GM21576 (cell line): ENCODE results near the gene PIK3AP1.
A peak's percentile ranks its signal among the peaks of the same experiment; 100 is the strongest.
"Not testable (repeated sequence)": the region's sequence is repeated elsewhere in the genome, so short reads cannot be mapped to it uniquely, and the experiment has no call there.

Experiments used
- ATAC-seq: cut with Tn5 transposase; IDR thresholded peaks from one replicate; pipeline ENCODE4 v1.9.1; 2021; ENCODE audit warnings: mild to moderate bottlenecking, moderate library complexity; ENCODE audit not compliant: unreplicated experiment

Gene PIK3AP1

GRCh38 chr10:96724621-96725020 is 4.3 kb upstream of the PIK3AP1 start:
- no peak for ATAC-seq

DNA sequence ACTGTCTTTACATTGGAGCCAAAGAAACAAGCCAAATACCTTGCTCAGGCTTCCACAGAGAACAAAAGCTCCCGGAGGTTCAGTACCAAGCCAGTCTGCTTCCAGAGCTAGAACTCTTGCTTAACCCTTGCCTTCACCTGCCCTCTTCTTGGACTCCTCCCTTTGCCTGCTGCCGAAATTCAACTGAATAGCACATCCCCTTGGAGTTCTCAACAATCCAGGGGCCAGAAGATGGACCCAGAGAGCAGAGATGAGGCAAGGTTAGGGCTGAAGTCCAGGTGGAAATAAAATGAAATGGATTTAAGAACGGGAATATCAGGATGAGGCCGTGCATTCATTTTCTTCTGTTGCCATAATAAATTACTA is 876 bp upstream of the PIK3AP1 start:
- no peak for ATAC-seq

GRCh38 chr10:96719850-96720421 is 378 bp downstream of the PIK3AP1 start:
- peak; percentile 44 for ATAC-seq

- ATAC-seq = no peak
Measured at GRCh38 chr10:96719200-96719599, 1.1 kb downstream of the PIK3AP1 start.

DNA sequence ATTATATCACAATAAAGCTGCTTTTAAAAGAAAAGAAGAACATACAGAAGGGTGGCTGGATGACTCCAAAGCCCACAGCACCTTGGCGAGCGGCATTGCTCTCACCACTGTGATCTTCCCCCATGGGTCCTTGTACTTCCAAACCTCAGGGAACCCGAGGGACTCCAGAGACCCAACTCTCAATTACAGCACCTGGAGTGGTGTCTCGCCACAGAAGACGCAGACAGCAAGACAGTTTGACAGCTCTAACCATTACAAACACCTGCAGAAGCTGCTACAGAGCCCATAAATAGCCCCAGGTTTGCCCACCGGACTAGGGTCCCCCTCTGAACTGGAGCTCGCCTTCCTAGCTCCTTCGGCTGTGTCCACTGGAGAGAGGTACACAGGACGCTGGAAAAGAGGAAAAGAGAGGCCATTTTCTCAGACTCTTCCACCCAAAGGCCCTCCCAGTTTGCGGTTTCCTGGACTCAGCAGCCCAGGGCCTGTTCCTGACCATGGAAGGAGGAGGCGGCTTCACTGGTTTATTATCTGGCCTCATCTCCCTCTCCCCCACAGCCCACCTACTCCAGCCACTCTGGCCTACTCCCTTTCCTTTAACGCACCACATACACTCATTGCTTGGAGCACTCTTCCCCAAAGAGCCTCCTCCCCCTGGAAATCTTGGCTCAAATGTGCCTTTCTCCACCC is 1.9 kb downstream of the PIK3AP1 start:
- ATAC-seq = no peak

DNA sequence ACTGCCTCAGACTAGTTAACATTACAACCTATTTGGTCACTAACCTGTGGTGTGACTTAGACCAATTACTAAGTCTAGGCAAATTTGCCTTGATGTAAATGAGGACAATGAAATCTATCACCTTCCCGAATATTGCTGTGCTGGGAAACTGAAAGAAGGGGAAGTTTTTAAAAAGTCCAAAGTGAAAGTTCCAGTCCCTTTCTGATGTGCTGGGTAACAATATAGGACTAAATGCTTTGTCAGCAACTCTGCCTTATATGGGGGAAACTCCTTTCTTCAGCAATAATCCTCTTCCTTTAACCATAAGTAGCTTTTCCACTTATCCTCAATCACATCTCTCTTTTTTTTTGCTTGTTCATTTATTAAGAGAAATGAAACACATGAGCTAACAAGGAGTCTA is 3.9 kb downstream of the PIK3AP1 start:
- ATAC-seq = no peak

DNA sequence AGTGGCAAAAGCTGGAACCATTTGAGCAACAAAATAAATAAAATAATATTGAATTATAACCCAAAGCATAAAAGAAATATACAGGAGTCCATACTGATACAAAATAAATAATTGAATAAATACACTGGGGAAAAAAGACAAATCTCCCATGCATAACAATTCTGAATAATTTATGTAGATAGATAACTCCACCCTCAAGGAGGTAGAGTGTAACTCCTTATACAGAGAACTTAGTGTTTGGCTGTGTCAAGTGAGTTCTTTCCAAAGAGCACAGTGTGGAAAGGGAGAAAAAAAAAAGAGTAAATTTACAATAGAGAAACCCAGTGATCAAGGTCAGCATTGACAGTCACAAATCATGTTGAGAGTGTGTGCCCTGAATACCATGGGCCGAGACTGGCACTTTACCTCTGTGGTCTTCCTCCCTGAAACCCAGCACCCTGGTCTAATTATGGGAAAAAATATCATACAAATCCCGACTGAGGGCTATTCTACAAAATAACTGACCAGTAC is 5.5 kb downstream of the PIK3AP1 start:
- ATAC-seq = no peak

DNA sequence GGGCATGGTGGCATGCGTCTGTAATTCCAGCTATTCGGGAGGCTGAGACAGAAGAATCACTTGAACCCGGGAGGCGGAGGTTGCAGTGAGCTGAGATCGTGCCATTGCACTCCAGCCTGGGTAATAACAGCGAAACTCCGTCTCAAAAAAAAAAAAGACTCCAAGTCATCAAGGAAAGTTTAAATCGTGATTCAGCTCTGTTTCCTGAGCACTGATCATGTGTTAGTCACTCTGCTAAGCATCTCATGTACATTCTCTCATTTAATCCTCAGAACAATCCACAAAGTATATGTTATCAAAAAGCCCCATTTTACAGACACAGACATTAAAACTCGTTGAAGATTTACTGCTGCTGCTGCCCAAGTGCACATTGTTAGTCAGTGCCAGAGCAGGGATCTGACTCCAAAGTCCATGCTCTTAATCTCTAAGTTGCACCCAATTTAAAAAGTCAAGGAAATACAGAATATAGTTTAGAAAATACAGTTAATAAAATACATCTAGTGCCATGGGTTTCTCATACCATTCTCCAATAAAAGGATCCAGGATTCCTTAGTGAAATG is 6.2 kb downstream of the PIK3AP1 start:
- ATAC-seq = no peak

DNA sequence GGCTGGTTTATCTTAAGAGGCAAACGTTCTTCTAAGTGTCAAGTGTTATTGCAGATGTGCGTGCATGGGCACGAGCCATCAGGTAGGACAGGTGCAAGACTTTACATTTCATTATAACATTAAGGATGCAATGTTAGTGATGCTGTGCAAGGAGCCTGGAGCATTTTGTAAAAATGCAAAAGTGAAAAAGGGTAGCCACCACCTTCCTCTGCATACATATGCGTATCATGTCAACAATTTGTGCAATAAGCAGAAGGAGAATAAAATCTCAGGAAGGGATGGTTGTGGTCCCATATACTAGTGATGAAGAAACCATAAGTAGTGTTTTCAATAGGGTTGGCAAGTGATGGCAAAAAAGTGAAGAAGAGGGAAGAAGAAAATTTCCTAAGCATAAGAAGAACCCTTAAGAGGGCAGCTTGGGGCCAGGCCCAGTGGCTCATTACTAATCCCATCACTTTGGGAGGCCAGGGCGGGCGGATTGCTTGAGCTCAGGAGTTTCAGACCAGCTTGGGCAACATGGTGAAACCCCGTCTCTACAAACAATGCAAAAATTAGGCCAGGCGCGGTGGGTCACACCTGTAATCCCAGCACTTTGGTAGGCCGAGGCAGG is 7.5 kb downstream of the PIK3AP1 start:
- no peak for ATAC-seq

DNA sequence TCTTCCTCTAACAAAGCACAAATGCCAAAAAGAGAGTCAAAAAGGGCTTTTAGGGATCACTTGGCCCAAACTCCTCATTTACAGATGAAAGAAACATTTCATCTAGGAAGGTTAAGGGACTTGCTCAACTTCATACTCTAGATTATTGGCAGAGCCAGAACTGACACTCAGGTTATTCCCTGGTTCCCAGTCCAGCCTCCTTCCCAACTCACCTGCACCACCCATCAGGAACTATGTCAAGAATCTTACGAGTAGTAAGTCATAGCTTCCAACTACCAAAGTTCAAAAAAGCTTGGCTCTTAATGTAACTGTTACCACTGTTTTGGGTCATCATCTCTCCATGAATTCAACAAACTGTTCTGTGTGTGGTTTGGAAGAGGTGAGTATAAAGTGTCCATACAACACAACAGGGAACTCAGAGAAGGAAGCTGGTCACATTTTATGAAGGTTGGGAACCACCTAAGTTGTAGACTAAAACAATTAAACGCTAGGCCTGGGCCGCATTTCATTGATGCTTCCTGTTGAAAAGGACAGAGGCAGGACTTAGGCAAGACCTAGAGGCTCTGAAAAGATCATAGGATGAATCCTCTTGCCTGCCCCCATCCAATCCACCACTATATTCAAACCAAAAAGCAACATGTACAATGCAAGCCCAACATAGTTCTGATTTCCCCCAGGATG is 9.1 kb downstream of the PIK3AP1 start:
- ATAC-seq = no peak

DNA sequence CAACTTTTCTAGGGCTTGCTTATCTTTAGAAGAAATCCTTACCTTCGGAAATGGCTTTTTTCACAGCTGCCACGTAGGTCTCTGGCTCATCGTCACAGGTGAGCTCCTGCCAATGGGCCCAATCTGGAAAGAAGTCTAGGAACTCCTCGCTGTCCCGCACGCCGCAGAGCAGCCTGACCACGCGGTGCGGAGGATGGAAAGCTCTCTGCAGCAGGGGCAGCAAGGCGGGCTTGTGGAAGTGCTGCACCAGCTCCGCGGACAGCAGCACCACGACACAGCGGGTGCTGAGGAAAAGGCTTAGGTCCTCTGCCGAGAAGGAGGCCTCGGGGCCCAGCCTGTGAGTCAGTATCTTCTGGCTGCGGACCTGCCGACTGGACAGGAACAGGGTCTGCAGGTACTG is 10.8 kb downstream of the PIK3AP1 start:
- no peak for ATAC-seq

- no peak for ATAC-seq
Measured at GRCh38 chr10:96708996-96709395, 11.3 kb downstream of the PIK3AP1 start.

GRCh38 chr10:96708456-96708855 is 11.9 kb downstream of the PIK3AP1 start:
- no peak for ATAC-seq

DNA sequence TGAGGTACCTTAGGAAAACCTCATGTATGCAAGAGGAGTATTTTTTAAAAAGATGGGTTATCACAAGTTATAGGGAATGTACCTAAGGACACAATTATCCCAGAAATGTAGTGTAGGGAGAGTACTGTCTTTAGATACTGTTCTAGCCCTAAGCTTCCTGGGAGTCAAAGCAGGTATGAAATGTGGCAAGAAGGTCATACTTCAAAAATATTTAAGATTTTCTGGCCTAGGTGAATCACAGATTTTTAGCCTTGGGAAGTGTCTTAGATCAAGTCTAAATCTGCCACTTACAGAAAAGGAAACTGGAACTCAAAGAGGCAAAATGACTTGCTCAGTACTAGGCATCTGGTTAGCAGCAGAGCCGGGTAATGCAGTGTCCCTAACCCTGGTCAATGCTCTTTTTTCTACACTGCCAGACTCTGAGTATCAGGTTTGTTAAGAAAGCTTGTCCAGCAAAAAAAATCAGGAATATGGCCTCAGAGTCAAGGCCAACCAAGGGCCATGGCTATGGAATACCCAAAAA is 13.9 kb downstream of the PIK3AP1 start:
- ATAC-seq = no peak

GRCh38 chr10:96705134-96705533 is 15.2 kb downstream of the PIK3AP1 start:
- ATAC-seq = no peak

GRCh38 chr10:96704563-96704962 is 15.8 kb downstream of the PIK3AP1 start:
- ATAC-seq = no peak

DNA sequence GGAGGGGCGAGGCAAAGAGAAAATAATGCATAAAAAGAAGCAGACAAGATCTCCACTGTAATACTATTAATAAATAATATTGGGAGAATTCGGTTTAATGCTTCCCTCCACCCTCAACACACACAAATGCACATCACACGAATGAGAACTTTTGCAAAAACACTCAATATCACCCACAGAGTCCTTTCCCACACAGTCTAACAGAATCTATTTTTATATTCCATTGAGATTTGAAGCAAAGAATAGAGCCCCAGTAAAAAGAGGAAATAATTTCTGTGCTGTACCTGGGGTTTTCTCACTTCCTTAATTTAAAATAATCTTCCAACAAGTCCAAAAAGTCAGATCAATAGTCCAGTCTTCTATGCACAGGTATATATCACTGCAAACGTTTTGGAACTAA is 17.0 kb downstream of the PIK3AP1 start:
- no peak for ATAC-seq

DNA sequence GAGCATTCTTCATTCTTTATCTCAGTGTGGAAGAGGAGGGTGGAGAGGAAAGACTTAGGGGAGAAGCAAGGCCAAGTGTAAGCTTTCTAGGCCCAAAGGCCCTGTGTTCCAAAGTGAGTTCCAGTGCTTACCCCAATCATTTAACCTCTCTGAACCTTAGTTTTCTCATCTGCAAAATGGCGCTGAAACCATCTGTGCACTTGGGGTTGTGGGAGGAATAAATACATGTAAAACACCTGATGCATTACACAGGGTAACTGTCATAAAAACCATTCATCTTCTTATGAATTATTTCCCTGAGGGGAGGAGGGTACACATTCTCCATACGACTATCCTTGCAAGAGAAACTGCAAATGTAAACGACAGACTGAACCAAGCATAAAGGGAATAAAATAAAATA is 19.0 kb downstream of the PIK3AP1 start:
- no peak for ATAC-seq

DNA sequence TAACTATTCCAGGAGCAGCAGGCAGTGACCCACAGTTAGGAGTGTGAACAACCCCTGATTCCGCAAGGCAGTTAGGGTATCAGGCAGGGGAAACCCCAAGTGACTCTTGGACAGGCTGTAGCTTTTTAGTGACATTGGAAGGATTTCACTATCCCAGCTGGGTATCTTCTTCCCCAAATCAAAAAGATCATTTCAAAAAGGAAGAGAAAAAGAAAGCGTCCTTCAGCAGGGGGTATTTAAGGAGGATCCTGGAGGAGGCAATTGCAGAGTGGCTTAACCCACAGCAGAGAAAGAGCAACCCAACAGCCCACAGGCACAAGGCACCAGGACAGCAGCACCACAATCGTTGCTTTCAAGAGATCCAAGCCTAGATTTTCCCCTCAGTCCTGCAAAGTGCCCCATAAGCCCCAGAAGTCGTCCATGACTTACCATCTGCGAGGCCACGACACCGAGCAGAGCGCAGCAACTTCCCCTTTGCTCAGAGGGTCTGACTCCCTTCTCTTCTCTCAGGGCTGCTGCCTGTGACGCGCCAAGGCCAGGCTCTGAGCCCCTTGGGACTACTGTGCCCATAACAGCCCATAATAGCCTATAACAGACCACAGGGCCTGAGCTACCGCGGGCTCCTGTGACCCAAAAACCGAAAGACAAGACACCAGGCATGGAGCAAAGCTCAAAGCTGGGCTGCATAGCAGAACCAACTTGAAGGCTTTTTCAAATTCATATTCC is 19.8 kb downstream of the PIK3AP1 start:
- peak; percentile 64 for ATAC-seq

DNA sequence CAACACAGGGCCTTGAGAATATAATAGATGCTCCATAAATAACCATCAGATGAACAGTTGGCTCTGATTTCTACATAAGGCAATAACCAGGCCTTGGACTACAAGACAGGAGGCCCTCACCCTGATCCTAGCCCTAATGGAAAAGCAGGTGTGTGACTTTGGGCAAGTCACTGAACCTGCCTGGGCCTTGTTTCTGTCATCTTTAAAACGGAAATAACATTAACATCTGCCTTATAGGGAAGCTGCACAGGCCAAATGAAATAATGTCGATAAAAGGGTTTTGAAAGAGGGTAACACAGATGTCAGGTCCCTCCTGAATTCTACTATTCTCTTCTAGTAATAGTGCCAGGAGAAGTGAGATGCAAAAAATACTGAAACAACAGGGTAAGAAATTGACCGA is 20.7 kb downstream of the PIK3AP1 start:
- no peak for ATAC-seq

DNA sequence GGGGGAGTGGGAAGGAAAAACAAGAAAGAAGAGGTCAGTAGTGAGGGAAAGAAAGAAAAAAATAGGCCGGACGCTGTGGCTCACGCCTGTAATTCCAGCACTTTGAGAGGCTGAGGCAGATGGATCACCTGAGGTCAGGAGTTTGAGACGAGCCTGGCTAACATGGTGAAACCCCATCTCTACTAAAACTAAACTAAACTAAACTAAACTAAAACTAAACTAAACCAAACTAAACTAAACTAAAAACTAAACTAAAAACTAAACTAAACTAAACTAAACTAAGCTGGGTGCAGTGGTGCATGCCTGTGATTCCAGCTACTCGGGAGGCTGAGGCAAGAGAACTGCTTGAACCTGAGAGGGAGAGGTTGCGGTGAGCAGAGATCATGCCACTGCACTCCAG is 22.0 kb downstream of the PIK3AP1 start:
- not testable (repeated sequence) for ATAC-seq
